Activated CD4-positive, alpha-beta memory T cell treated with anti-CD3 and anti-CD28 coated beads for 36 hours (primary cell): Measurements from ENCODE around the gene IKZF2. TPM values are rescaled to one million over a fixed set of nuclear protein-coding genes. Genes with fewer than 3 reads are reported as not detected.
A peak's percentile ranks its signal among the peaks of the same experiment; 100 is the strongest.

Experiments
- CTCF ChIA-PET: fragments of 350-600 bp; sonication (Branson Sonifier 250); formaldehyde crosslinking; loops from one replicate; lab custom pipeline; 2021; ENCODE audit warnings: antibody characterized with exemption, inconsistent platforms; lab: Charles Lee
- POLR2A ChIA-PET: fragments of 350-600 bp; sonication (Branson Sonifier 250); formaldehyde crosslinking; loops from one replicate; lab custom pipeline; 2021; ENCODE audit warnings: antibody characterized with exemption; lab: Charles Lee
- DNase-seq: peaks from one replicate; pipeline ENCODE4 v3.0.0-alpha.2; 2020
- H3K27ac Mint-ChIP-seq: one replicate; pipeline ENCODE4 v1.8.0; 2021; ENCODE audit warnings: mixed read lengths
- H3K27me3 Mint-ChIP-seq: one replicate; pipeline ENCODE4 v1.8.0; 2021; ENCODE audit warnings: mixed read lengths
- H3K36me3 Mint-ChIP-seq: one replicate; pipeline ENCODE4 v1.8.0; 2021; ENCODE audit warnings: mixed read lengths
- H3K4me1 Mint-ChIP-seq: one replicate; pipeline ENCODE4 v1.8.0; 2021; ENCODE audit warnings: low read depth, mixed read lengths
- H3K4me3 Mint-ChIP-seq: one replicate; pipeline ENCODE4 v1.8.0; 2021; ENCODE audit warnings: mild to moderate bottlenecking, mixed read lengths
- H3K9me3 Mint-ChIP-seq: one replicate; pipeline ENCODE4 v1.8.0; 2021; ENCODE audit warnings: mixed read lengths
- intact Hi-C: fragments of 100-400 bp; cut with micrococcal nuclease; formaldehyde crosslinking; loops from one replicate; pipeline ENCODE4 v1.15.1; 2023
- total RNA-seq, 2 experiments: library from RNA; stranded (reverse); gene quantifications; one replicate each; pipeline ENCODE4 v1.2.3, GENCODE V29; 2021

Gene IKZF2
- total RNA-seq, 2 experiments from 2014 or later = 8.1 to 9.1 TPM

- no peaks in the 10 kb centered on the region for H3K27me3 Mint-ChIP-seq
- peaks cover 4% of the 10 kb centered on the region for H3K9me3 Mint-ChIP-seq
- H3K36me3 Mint-ChIP-seq = no peaks in the 10 kb centered on the region
- peaks cover 26% of the 10 kb centered on the region for H3K4me1 Mint-ChIP-seq
- ChIA-PET POLR2A (no interaction called here), CTCF (no interaction called here)
- no peak for DNase-seq
- H3K27ac Mint-ChIP-seq = no peak overlapping the region
- H3K4me3 Mint-ChIP-seq = no peak overlapping the region
- intact Hi-C loops = no loop called here
Measured at GRCh38 chr2:212959471-212960117, 191.8 kb downstream of the IKZF2 start.

GRCh38 chr2:212958757-212959295 is 192.6 kb downstream of the IKZF2 start:
- intact Hi-C loops = no loop called here
- Mint-ChIP-seq H3K4me1 (peaks cover 26% of the 10 kb centered on the region), H3K9me3 (peaks cover 4% of the 10 kb centered on the region), H3K27ac (peak overlapping the region; percentile 53), H3K27me3 (no peaks in the 10 kb centered on the region), H3K36me3 (no peaks in the 10 kb centered on the region), H3K4me3 (no peak overlapping the region)
- ChIA-PET CTCF (no interaction called here), POLR2A (no interaction called here)
- DNase-seq = no peak

- intact Hi-C loops = no loop called here
- H3K36me3 Mint-ChIP-seq = no peaks in the 10 kb centered on the region
- DNase-seq = no peak
- CTCF ChIA-PET = interaction anchor here (0.6 to 1.2 kb wide), 2 partner anchors 195 to 231 kb away, joined by 3 read pairs; no protein-coding TSS in a partner anchor
- peaks cover 26% of the 10 kb centered on the region for H3K4me1 Mint-ChIP-seq
- H3K4me3 Mint-ChIP-seq = peak overlapping the region; percentile 7
- H3K27me3 Mint-ChIP-seq = no peaks in the 10 kb centered on the region
- peaks cover 4% of the 10 kb centered on the region for H3K9me3 Mint-ChIP-seq
- peak overlapping the region; percentile 53 for H3K27ac Mint-ChIP-seq
- POLR2A ChIA-PET = interaction anchor here (0.9 kb wide), 1 partner anchor 11 kb away, joined by 8 read pairs; no protein-coding TSS in a partner anchor
Measured at GRCh38 chr2:212958133-212958532, 193.3 kb downstream of the IKZF2 start.

- Mint-ChIP-seq H3K27ac (peak overlapping the region; percentile 53), H3K4me3 (peak overlapping the region; percentile 7), H3K27me3 (no peaks in the 10 kb centered on the region), H3K36me3 (no peaks in the 10 kb centered on the region), H3K4me1 (peaks cover 26% of the 10 kb centered on the region), H3K9me3 (peaks cover 4% of the 10 kb centered on the region)
- ChIA-PET POLR2A (interaction anchor here (0.9 kb wide), 1 partner anchor 11 kb away, joined by 8 read pairs; no protein-coding TSS in a partner anchor), CTCF (interaction anchor here (0.5 to 1.2 kb wide), 3 partner anchors 196 to 390 kb away, joined by 3 read pairs; no protein-coding TSS in a partner anchor)
- intact Hi-C loops = loop anchor here (1.0 kb wide), 2 partner anchors 27 to 42 kb away; no protein-coding TSS in a partner anchor
- no peak for DNase-seq
Measured at GRCh38 chr2:212957624-212958023, 193.8 kb downstream of the IKZF2 start.

GRCh38 chr2:212956665-212957607 is 194.5 kb downstream of the IKZF2 start:
- Mint-ChIP-seq H3K27me3 (no peaks in the 10 kb centered on the region), H3K9me3 (peaks cover 4% of the 10 kb centered on the region), H3K4me1 (peaks cover 26% of the 10 kb centered on the region), H3K4me3 (no peak overlapping the region), H3K36me3 (no peaks in the 10 kb centered on the region), H3K27ac (peak overlapping the region; percentile 26)
- POLR2A ChIA-PET = interaction anchor here (0.9 kb wide), 1 partner anchor 12 kb away, joined by 8 read pairs; no protein-coding TSS in a partner anchor
- CTCF ChIA-PET = interaction anchor here (0.5 to 1.2 kb wide), 2 partner anchors 197 to 389 kb away, joined by 3 read pairs; no protein-coding TSS in a partner anchor
- no peak for DNase-seq
- intact Hi-C loops = loop anchor here (1.0 kb wide), 2 partner anchors 27 to 42 kb away; no protein-coding TSS in a partner anchor

- DNase-seq = no peak
- H3K4me1 Mint-ChIP-seq = peaks cover 14% of the 10 kb centered on the region
- H3K27ac Mint-ChIP-seq = no peak overlapping the region
- no peak overlapping the region for H3K4me3 Mint-ChIP-seq
- CTCF ChIA-PET = no interaction called here
- no peaks in the 10 kb centered on the region for H3K27me3 Mint-ChIP-seq
- POLR2A ChIA-PET = no interaction called here
- peaks cover 4% of the 10 kb centered on the region for H3K9me3 Mint-ChIP-seq
- intact Hi-C loops = no loop called here
- no peaks in the 10 kb centered on the region for H3K36me3 Mint-ChIP-seq
Measured at GRCh38 chr2:212953170-212953920, 198.1 kb downstream of the IKZF2 start.

- DNase-seq = no peak
- Mint-ChIP-seq H3K27me3 (no peaks in the 10 kb centered on the region), H3K9me3 (peaks cover 2% of the 10 kb centered on the region), H3K4me3 (no peak overlapping the region), H3K4me1 (no peaks in the 10 kb centered on the region), H3K27ac (no peak overlapping the region), H3K36me3 (no peaks in the 10 kb centered on the region)
- intact Hi-C loops = no loop called here
- ChIA-PET CTCF (no interaction called here), POLR2A (no interaction called here)
Measured at GRCh38 chr2:212949786-212950185, 201.6 kb downstream of the IKZF2 start.

Other genes starting within 250 kb of the IKZF2 start
- 10 to 100 TPM in 1 of 2 experiments, 1 to 10 TPM in 1; 9.1 to 10.4 TPM for gene SPAG16, start 132.9 kb upstream of the IKZF2 start, total RNA-seq